Effector memory CD8-positive, alpha-beta T cell (primary cell): ENCODE measurements around the gene ARHGEF39.
A peak's percentile ranks its signal among the peaks of the same experiment; 100 is the strongest.

Experiments
- ATAC-seq: fragments of 150-1000 bp; cut with Tn5 transposase; replicated peaks from 2 replicates; pipeline ENCODE4 v1.10.0; 2021; ENCODE audit warnings: mild to moderate bottlenecking, moderate library complexity
- DNase-seq, 3 experiments: peaks; one replicate each; pipeline ENCODE4 v3.0.0; 2021
- H3K27ac Mint-ChIP-seq, 2 donors: one replicate each; pipeline ENCODE4 v1.8.0; 2022; ENCODE audit warnings: mild to moderate bottlenecking in 2 of 2, mixed read lengths in 2 of 2, moderate library complexity in 2 of 2
- H3K27me3 Mint-ChIP-seq, 2 donors: one replicate each; pipeline ENCODE4 v1.8.0; 2022; ENCODE audit warnings: mixed read lengths in 2 of 2
- H3K36me3 Mint-ChIP-seq: one replicate; pipeline ENCODE4 v1.8.0; 2022; ENCODE audit warnings: mild to moderate bottlenecking, moderate library complexity, mixed read lengths; ENCODE audit not compliant: insufficient read depth
- H3K4me1 Mint-ChIP-seq, 2 donors: one replicate each; pipeline ENCODE4 v1.8.0; 2022; ENCODE audit warnings: low read depth in 2 of 2, mixed read lengths in 2 of 2
- H3K4me3 Mint-ChIP-seq, 2 donors: one replicate each; pipeline ENCODE4 v1.8.0; 2022; ENCODE audit warnings: mild to moderate bottlenecking in 2 of 2, mixed read lengths in 2 of 2, moderate library complexity in 2 of 2
- H3K9me3 Mint-ChIP-seq, 2 donors: one replicate each; pipeline ENCODE4 v1.8.0; 2022; ENCODE audit warnings: mixed read lengths in 2 of 2

Gene ARHGEF39

DNA sequence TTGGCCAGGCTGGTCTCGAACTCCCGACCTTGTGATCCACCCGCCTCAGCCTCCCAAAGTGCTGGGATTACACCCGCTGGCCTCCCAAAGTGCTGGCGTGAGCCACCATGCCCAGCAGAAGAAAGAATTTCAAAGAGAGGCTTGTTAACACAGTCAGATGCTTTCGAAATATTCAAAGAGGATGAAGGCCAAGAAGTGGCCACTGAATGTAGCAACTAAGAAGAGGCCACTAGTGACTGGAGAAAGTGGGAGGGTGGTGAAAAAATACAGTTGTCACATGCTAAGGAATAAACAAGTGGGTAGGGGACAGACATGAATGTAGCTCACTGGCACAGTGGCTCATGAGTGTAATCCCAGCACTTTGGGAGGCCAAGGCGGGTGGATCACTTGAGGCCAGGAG, 37.7 kb upstream of the ARHGEF39 start:
- Mint-ChIP-seq H3K36me3 (peaks cover 35% of the 10 kb centered on the region), H3K27me3 (no peaks in the 10 kb centered on the region), H3K27ac (peak overlapping the region in 1 of 2 donors; percentile 44), H3K4me1 (no peaks in the 10 kb centered on the region), H3K4me3 (no peak overlapping the region), H3K9me3 (no peaks in the 10 kb centered on the region)
- ATAC-seq (no peak), DNase-seq (no peak)

DNA sequence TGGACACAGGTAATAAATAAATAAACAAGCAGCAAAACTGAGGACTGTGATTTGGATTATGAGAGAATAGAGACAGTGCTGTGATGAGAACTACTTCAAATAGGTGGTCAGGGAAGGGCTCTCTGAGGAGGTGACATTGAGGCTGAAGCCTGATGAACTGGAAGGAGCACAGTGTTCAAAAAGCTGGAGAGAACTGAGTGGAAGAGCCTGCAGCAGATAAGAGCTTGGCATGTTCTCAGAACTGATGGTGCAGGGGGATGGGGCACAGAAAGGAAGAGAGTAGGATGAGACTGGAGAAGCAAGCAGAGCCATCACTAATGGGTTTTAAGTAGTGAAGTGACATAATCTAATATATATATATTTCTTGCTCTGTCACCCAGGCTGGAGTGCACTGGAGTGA, 35.9 kb upstream of the ARHGEF39 start:
- no peak for DNase-seq
- no peaks in the 10 kb centered on the region for H3K9me3 Mint-ChIP-seq
- no peak overlapping the region for H3K4me3 Mint-ChIP-seq
- peaks cover 11 to 13% of the 10 kb centered on the region in 2 donors for H3K4me1 Mint-ChIP-seq
- H3K36me3 Mint-ChIP-seq = peaks cover 18% of the 10 kb centered on the region
- H3K27me3 Mint-ChIP-seq = no peaks in the 10 kb centered on the region
- ATAC-seq = no peak
- no peak overlapping the region for H3K27ac Mint-ChIP-seq

DNA sequence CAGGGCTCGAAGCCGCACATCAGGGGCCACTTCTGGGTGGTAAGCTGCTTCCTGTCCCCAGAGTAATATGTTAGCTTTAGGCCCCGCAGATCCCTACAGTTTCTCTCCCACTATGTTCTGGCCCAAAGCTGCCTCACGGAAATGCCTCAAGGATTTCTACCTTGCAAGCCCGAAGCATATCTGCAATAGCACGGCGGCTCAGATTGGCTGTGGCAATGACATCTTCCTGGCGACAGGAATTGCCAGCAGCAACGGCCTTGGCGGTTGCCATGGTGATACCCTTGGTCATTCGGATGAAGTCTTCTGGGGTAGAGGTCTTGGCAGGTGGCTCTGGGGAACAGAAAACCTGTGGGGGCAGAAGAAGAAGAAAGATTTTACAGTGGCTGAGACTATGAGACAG, 35.0 kb upstream of the ARHGEF39 start:
- Mint-ChIP-seq H3K36me3 (peaks cover 9% of the 10 kb centered on the region), H3K4me3 (no peak overlapping the region), H3K4me1 (peaks cover 11 to 13% of the 10 kb centered on the region in 2 donors), H3K27ac (no peak overlapping the region), H3K27me3 (no peaks in the 10 kb centered on the region), H3K9me3 (no peaks in the 10 kb centered on the region)
- DNase-seq (no peak), ATAC-seq (no peak)

DNA sequence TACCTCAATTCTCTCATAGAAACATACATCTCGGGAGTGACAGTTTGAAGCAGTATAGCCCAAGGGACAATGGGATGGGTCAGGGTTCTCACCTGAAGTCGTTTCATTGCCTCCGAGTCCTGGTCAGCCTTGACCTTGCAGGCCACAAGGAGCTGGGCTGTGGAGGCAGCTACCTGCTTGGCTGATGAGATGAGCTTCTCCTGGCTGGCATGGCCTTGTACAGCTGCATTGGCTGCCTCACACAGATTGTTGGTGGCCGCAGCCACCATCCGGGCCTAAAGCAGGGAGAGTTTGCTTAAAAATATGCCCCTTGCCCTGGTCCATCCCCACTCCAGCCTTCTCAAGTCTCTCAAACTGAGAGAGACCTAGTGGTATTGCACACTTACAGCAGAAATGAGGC, 33.2 kb upstream of the ARHGEF39 start:
- H3K36me3 Mint-ChIP-seq = peaks cover 4% of the 10 kb centered on the region
- H3K4me3 Mint-ChIP-seq = no peak overlapping the region
- no peak overlapping the region for H3K27ac Mint-ChIP-seq
- ATAC-seq (no peak), DNase-seq (no peak)
- peaks cover 11 to 13% of the 10 kb centered on the region in 2 donors for H3K4me1 Mint-ChIP-seq
- H3K9me3 Mint-ChIP-seq = no peaks in the 10 kb centered on the region
- H3K27me3 Mint-ChIP-seq = no peaks in the 10 kb centered on the region

DNA sequence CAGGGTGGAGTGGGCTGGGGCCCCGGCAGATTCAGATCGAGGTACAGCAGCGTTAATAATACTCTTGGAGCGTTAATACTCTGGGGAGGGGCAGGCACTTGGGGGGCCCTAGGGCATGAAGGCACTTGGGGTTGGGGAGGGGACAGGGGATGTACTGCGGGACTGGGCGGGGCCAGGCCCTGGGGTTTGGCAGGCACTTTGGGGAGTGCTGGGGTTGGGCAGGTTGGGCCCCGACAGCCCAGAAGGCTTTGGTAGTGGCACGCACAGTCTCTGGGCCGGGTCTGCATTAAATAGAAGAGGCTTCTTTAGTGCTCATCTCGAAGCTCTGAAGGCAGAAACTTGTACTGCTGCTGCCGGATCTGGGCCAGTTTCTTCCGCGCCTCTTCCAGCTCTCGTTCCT, 32.5 kb upstream of the ARHGEF39 start:
- H3K36me3 Mint-ChIP-seq = peaks cover 4% of the 10 kb centered on the region
- H3K4me1 Mint-ChIP-seq = peaks cover 11 to 13% of the 10 kb centered on the region in 2 donors
- H3K9me3 Mint-ChIP-seq = no peaks in the 10 kb centered on the region
- H3K4me3 Mint-ChIP-seq = no peak overlapping the region
- DNase-seq (no peak), ATAC-seq (no peak)
- peak overlapping the region; percentile 12 to 75 for H3K27ac Mint-ChIP-seq
- H3K27me3 Mint-ChIP-seq = no peaks in the 10 kb centered on the region

DNA sequence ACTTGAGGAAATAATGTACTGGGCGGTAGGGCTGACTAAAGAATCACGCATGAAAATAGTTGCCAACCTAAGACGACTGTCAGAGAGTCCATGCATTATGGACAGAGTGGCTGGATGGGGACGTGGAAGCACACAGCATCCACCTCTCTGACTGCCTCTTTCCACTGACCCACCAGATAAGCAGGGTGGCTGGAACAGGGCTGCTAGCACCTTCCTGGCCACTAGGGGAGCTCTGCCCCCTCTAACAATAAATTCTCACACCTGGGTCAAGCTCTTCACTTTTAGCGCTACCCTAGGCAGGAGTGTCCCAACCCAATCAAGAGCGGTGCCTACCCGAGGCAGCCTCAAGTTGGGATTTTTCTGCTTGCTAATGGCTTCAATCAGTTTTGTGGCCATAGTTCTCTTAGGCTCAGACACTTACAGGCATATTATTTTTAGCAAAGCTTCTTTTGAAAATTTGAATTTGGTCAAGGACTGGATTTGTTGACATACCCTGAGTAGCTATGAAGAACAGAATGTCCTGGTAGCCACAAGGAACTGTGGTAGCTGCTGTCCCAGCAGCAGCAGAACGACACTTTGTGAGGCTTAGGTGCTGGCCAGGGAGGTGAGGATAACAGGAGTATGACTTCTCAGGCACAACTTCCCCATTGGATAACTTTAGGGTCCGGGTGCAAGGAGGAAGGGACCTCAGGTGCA, 31.7 kb upstream of the ARHGEF39 start:
- peak; percentile 48 to 59 (median 53) for DNase-seq
- Mint-ChIP-seq H3K9me3 (no peaks in the 10 kb centered on the region), H3K36me3 (peaks cover 4% of the 10 kb centered on the region), H3K4me3 (no peak overlapping the region), H3K27me3 (no peaks in the 10 kb centered on the region), H3K4me1 (peaks cover 13% of the 10 kb centered on the region in 2 donors), H3K27ac (peak overlapping the region; percentile 12 to 75)
- ATAC-seq = peak; percentile 96

DNA sequence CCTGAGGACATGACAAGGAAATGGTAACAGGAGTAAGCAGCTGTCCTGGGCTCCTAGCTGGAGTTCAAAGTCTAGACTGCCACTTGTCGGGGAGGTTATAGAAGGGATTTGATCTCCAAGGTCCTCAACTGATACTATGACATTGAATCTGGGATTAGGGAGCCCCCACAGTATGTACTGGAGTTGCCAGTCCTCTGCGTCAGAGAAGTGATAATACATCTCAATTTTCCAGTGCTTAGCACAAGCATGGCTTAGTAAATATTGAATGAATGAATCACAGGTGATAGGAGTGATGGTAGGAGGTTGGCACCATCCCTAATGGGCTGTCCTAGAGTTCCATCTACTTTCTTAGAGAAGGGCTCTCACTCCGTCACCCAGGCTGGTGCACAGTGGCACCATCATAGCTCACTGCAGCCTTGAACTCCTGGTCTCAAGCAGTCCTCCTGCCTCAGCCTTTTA, 31.0 kb upstream of the ARHGEF39 start:
- Mint-ChIP-seq H3K4me3 (no peak overlapping the region), H3K4me1 (peaks cover 13 to 16% of the 10 kb centered on the region in 2 donors), H3K27me3 (no peaks in the 10 kb centered on the region), H3K9me3 (no peaks in the 10 kb centered on the region), H3K36me3 (peaks cover 7% of the 10 kb centered on the region), H3K27ac (peak overlapping the region in 1 of 2 donors; percentile 75)
- ATAC-seq (no peak), DNase-seq (no peak)

DNA sequence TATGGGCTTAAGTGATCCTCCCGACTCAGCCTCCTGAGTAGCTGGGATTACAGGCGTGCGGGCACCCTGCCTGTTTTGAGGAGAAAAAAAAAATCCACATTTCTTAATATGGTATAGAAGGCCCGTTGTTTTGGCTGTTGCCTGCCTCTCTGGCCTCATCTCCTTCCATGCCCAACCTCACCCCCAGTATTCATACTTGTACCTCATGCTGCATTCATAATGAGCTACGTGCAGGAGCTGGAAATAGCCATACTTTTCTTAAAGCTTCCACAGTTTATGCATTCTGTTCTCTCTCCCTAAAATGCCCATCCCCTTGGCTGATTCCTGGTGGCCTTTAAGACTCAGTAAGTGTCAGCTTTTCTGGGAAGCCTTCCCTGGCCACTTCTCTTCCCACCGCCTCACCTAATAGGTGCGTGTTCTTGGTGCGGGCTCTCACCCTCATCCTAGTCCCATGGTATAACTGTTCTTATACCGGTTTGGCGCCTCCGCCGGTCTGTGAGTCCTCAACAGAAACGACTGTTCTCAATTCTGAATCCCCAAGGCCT, 26.8 kb upstream of the ARHGEF39 start:
- peak overlapping the region in 1 of 2 donors; percentile 86 for H3K27ac Mint-ChIP-seq
- DNase-seq = no peak
- H3K36me3 Mint-ChIP-seq = peaks cover 7% of the 10 kb centered on the region
- peak overlapping the region; percentile 88 to 90 for H3K4me3 Mint-ChIP-seq
- H3K27me3 Mint-ChIP-seq = no peaks in the 10 kb centered on the region
- H3K9me3 Mint-ChIP-seq = no peaks in the 10 kb centered on the region
- peaks cover 7 to 22% of the 10 kb centered on the region in 2 donors for H3K4me1 Mint-ChIP-seq
- no peak for ATAC-seq

DNA sequence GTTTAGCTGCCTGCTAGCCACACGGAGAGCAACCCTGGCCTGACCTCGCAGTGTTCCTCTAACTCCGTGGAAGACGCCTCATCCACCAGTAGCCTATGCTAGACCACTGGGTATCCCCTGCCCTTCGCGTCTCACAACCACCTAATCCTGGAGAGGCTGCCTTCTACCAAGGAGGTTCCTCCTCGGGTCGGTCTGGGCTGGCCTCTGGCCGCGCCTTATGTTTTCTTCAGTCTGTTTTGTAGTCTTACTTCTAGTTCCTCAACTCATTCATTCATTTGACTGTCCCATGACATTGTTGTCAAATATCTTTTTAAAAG, 26.3 kb upstream of the ARHGEF39 start:
- no peaks in the 10 kb centered on the region for H3K9me3 Mint-ChIP-seq
- DNase-seq (no peak), ATAC-seq (no peak)
- H3K27me3 Mint-ChIP-seq = no peaks in the 10 kb centered on the region
- peaks cover 7% of the 10 kb centered on the region for H3K36me3 Mint-ChIP-seq
- H3K4me3 Mint-ChIP-seq = peak overlapping the region; percentile 88 to 90
- peak overlapping the region; percentile 86 for H3K27ac Mint-ChIP-seq
- peaks cover 2 to 16% of the 10 kb centered on the region in 2 donors for H3K4me1 Mint-ChIP-seq

DNA sequence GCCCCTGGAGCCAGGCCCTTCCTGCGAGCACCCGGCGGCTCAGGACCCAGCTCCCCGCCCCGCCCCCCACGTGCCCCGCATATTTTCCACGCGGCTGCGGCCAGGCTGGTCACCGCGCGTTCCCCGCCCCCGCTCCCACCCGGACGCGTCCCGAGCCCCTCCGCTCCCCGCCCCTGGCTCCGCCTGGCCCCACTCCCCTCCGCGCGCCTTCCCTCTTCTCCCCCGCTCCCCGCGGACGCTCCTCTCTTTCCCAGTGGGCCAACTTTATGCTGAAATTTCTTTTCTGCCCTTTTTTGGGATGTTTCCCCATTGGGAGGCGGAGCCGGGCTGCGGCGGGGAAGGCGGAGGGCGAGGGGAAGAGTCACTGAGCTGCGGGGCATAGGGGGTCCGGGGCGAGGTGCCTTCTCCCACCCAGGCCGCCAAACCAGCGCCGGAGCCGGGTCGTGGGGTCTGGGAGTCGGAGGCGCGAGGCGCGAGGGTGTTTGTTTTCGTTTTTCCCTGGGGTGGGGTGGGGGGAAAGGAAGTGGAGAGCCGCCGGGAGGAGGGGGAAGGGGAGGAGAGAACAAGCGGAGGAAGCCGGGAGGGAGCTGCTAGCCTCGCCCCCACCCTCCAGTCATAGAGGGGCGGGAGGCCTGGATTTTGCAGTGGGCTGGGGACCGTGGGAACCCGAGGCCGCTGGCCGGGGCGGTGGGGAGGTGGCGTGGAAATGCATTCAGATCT, 25.8 kb upstream of the ARHGEF39 start:
- Mint-ChIP-seq H3K4me3 (peak overlapping the region; percentile 88 to 90), H3K27me3 (no peaks in the 10 kb centered on the region), H3K9me3 (no peaks in the 10 kb centered on the region), H3K4me1 (peaks cover 3 to 16% of the 10 kb centered on the region in 2 donors), H3K36me3 (peaks cover 7% of the 10 kb centered on the region), H3K27ac (peak overlapping the region; percentile 86)
- ATAC-seq = peak; percentile 52
- DNase-seq = peak in 1 of 3 experiments; percentile 14

DNA sequence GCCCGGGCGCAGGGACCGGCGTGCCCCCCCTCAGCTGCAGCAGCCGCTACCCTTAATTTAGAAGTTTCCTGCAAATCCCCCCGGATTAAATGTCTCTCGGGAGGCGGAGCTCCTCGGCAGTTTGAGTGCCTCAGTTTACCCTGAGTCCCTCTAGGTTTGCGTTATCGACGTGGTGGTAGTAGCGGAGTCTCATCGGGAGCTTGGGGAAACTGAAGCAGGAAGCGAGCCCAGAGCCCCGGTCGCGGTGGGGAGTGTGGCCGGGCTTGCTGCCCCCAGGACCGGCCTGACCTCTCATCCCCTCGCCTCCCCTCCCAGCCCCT, 25.3 kb upstream of the ARHGEF39 start:
- Mint-ChIP-seq H3K4me3 (peak overlapping the region; percentile 88 to 90), H3K27me3 (no peaks in the 10 kb centered on the region), H3K4me1 (peaks cover 3 to 16% of the 10 kb centered on the region in 2 donors), H3K27ac (peak overlapping the region in 1 of 2 donors; percentile 86), H3K9me3 (no peaks in the 10 kb centered on the region), H3K36me3 (peaks cover 7% of the 10 kb centered on the region)
- ATAC-seq (peak; percentile 8), DNase-seq (no peak)

DNA sequence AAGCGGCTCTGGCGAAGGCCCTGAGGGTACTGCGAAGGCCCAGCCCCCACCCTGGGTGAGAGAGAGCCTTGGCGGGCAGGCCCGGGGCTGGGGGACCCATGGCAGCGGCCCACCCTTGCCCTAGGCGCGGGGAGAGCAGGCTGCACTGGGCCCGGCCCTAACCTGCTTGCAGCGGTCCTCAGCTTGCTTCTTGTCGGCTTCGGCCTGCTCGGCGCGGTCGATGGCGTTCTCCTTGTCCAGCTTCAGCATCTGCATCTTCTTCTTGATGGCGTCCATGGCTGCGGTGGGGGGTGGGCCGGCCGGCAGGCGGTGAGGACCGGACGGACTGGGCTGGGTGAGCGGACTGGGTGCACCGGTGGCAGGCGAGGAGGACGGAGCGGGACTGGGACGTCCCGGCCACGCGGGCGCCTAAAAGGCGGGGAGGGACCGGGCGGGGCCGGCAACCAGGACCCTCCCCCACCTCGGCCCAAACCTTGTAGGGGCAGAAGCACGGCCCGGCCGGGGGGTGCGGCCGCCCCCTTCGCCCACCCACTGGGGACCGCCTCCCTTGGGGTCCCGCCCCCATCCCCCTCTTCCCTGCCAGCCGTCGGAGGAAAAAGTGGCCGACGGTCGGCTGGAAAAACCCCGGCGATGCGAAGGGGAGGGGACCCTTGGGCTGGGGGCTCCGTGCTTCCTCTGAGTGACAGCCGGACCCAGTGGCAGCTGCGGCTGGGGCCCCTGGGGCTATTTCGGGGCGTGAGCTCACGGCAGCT, 24.7 kb upstream of the ARHGEF39 start, which contains the start of gene TPM2:
Gene TPM2, minus strand, starts transcription at position 384 of the 752 bp plus-strand sequence. Its CDS starts 108 bp downstream, at position 276.
- peak within 1 kb of the TSS; percentile 88 to 90 for H3K4me3 Mint-ChIP-seq
- no peaks in the 10 kb centered on the region for H3K27me3 Mint-ChIP-seq
- peaks cover 10% of the 10 kb centered on the region for H3K36me3 Mint-ChIP-seq
- H3K27ac Mint-ChIP-seq = peak within 1 kb of the TSS; percentile 86
- H3K4me1 Mint-ChIP-seq = peaks cover 3 to 16% of the 10 kb centered on the region in 2 donors
- ATAC-seq (peak; percentile 15), DNase-seq (no peak)
- no peaks in the 10 kb centered on the region for H3K9me3 Mint-ChIP-seq
